HepG2 (cell line): ENCODE data around the gene RMND5A. TPM values are rescaled to one million over a fixed set of nuclear protein-coding genes. Genes with fewer than 3 reads are reported as not detected.

ENCODE experiments used
- ATF6 ChIP-seq: sonication (generic); formaldehyde crosslinking; conservative IDR thresholded peaks from 2 replicates; pipeline ENCODE4 v1.4.0; 2020; ENCODE audit warnings: missing genetic modification reagents
- ELF4 ChIP-seq: sonication (generic); formaldehyde crosslinking; IDR thresholded peaks from 2 replicates; pipeline ENCODE4 v1.5.0; 2020; ENCODE audit warnings: missing genetic modification reagents, mild to moderate bottlenecking, moderate library complexity, borderline replicate concordance
- HDAC2 ChIP-seq: sonication (generic); formaldehyde crosslinking; IDR thresholded peaks from 2 replicates; pipeline ENCODE4 v1.4.0; 2020; ENCODE audit warnings: missing genetic modification reagents
- JUND ChIP-seq: sonication (generic); formaldehyde crosslinking; IDR thresholded peaks from 2 replicates; pipeline ENCODE4 v1.8.0; 2022; ENCODE audit warnings: mild to moderate bottlenecking, missing genetic modification reagents
- MTA1 ChIP-seq: sonication (generic); formaldehyde crosslinking; IDR thresholded peaks from 2 replicates; pipeline ENCODE4 v1.4.0; 2020; ENCODE audit warnings: missing genetic modification reagents, mild to moderate bottlenecking, borderline replicate concordance
- MTERF4 ChIP-seq: sonication (generic); formaldehyde crosslinking; IDR thresholded peaks from 2 replicates; pipeline ENCODE4 v1.8.0; 2023; ENCODE audit warnings: mild to moderate bottlenecking, missing genetic modification reagents
- SAFB2 ChIP-seq: sonication (generic); formaldehyde crosslinking; IDR thresholded peaks from 2 replicates; pipeline ENCODE4 v1.5.1; 2020; ENCODE audit warnings: missing genetic modification reagents, low read depth, mild to moderate bottlenecking, borderline replicate concordance
- SIX1 ChIP-seq: sonication (generic); formaldehyde crosslinking; IDR thresholded peaks from 2 replicates; pipeline ENCODE4 v1.4.0; 2020; ENCODE audit warnings: missing genetic modification reagents, borderline replicate concordance
- SIX4 ChIP-seq: sonication (generic); formaldehyde crosslinking; IDR thresholded peaks from 2 replicates; pipeline ENCODE4 v1.4.0; 2020; ENCODE audit warnings: missing genetic modification reagents
- SKI ChIP-seq: fragments of 450-650 bp; IDR thresholded peaks from one replicate; pipeline ENCODE4 v1.6.1; 2018; ENCODE audit warnings: mild to moderate bottlenecking; ENCODE audit not compliant: partially characterized antibody
- SP5 ChIP-seq: IDR thresholded peaks from 2 replicates; pipeline ENCODE4 v1.6.1; 2016; ENCODE audit warnings: low read depth, borderline replicate concordance
- ZFP36L1 ChIP-seq: sonication (generic); formaldehyde crosslinking; IDR thresholded peaks from 2 replicates; pipeline ENCODE4 v1.8.0; 2022; ENCODE audit warnings: mild to moderate bottlenecking, missing genetic modification reagents, moderate library complexity
- ZNF101 ChIP-seq: sonication (generic); formaldehyde crosslinking; IDR thresholded peaks from 2 replicates; pipeline ENCODE4 v1.4.0; 2020; ENCODE audit warnings: mild to moderate bottlenecking, low read depth, missing genetic modification reagents, borderline replicate concordance
- ZNF318 ChIP-seq: sonication (generic); formaldehyde crosslinking; IDR thresholded peaks from 2 replicates; pipeline ENCODE4 v1.4.0; 2020; ENCODE audit warnings: mild to moderate bottlenecking, missing genetic modification reagents
- ZNF770 ChIP-seq: sonication (generic); formaldehyde crosslinking; IDR thresholded peaks from 2 replicates; pipeline ENCODE4 v1.5.0; 2020; ENCODE audit warnings: mild to moderate bottlenecking, missing genetic modification reagents
- polyA plus RNA-seq, 8 experiments: library from polyadenylated mRNA; depleted of rRNA in 3 of 8; stranded (reverse) in 7 of 8; unstranded in 1 of 8; fragments of >200 nt; fragmentation: Illumina TruSeq in 4 of 8; extraction: Trizol in 4 of 8; gene quantifications; 2 replicates each; pipeline versions ENCODE4 v1.2.1 to v1.2.3, GENCODE V29; 2011 to 2016; ENCODE audit warnings: low read depth in 4 of 8, missing spikeins in 1 of 8, mixed read lengths in 1 of 8; ENCODE audit not compliant: insufficient read depth in 1 of 8
- total RNA-seq, 5 experiments: library from RNA; depleted of rRNA; stranded (reverse); fragments of >200 nt; fragmentation: Illumina TruSeq; extraction: Trizol; gene quantifications; 2 replicates each; pipeline ENCODE4 v1.2.3, GENCODE V29; 2016; ENCODE audit warnings: low read depth in 1 of 5

The RMND5A gene
- total and polyA plus RNA-seq, 2 of the 13 experiments (the other 11 are each of a cell fraction or from before 2014, with no cell fraction given) = 31.0 to 66.4 TPM

- 0 out of 2 replicates have a peak, but pooled peaks have one; percentile 29 for TF ChIP-seq ZNF318 (CRISPR knock-in tag)
- TF ChIP-seq SIX1 (CRISPR knock-in tag) = no peak
- no peak for TF ChIP-seq ZNF101 (CRISPR knock-in tag)
- peak; percentile 71; the same call in 1 of the 2 replicates for TF ChIP-seq MTERF4
- TF ChIP-seq SKI = peak; percentile 92
- TF ChIP-seq HDAC2 (CRISPR knock-in tag) = peak; percentile 42; the same call in 1 of the 2 replicates
- no peak for TF ChIP-seq ZNF770
- TF ChIP-seq SIX4 (CRISPR knock-in tag) = no peak
- no peak for TF ChIP-seq MTA1 (CRISPR knock-in tag)
- TF ChIP-seq JUND (CRISPR knock-in tag) = no peak
- TF ChIP-seq ATF6 = no peak
- no peak for TF ChIP-seq SAFB2 (CRISPR knock-in tag)
- TF ChIP-seq SP5 (CRISPR knock-in tag) = 0 out of 2 replicates have a peak, but pooled peaks have one; percentile 23
- no peak for TF ChIP-seq ZFP36L1 (CRISPR knock-in tag)
- no peak for TF ChIP-seq ELF4 (CRISPR knock-in tag)
Measured at GRCh38 chr2:86808315-86809161, 88.4 kb downstream of the RMND5A start (continued).
